ENCODE results near the gene INTS6. TPM values are rescaled to one million over a fixed set of nuclear protein-coding genes. Genes with fewer than 3 reads are reported as not detected.

Gene INTS6
- total RNA-seq, 1 donor: 40.5 TPM

DNA sequence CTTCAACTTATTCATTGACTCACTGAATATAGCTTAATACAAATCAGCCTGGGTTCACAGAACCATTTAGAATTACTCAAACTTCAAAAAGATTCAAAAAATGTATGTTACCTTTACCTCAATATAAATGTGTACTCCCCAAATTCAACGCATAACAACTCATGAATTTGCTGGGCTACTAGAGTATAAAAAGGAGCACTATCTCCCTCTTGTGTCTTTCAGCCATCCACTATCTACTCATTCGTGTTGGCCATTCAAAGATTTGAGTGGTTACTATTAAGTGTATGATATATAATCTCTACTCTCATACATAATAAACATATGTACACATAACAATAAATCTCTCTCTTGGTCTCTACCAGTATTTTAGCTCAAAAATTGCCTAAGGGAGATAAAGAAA lies 20.3 kb downstream of the INTS6 start:
- H3K4me2 ChIP-seq (ENCODE audit: insufficient read depth, low read length): no peak overlapping the region

DNA sequence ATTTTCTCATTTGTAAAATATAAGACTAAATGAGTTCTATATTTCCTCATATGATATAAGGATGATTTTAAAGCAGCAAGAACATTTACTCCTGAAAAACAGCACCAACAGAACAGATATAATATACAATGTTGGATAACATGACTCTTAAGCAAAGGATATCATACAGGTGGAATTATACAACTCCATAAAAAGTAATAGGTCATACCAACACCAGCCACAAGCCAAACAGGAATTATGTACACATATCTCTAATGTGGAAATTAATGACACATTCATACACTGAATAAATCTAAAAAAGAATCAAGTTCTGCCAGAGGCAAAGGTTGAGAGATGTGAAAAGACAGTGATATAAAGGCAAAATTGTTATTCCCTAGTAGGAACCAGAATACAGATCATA lies 25.9 kb downstream of the INTS6 start:
- no peak for DNase-seq (ENCODE audit: insufficient read length, low spot score, missing footprints)
- no peak overlapping the region for H3K4me2 ChIP-seq (ENCODE audit: insufficient read depth, low read length)

More for the DNA sequence above, 20.3 kb downstream of the INTS6 start:
- Histone ChIP-seq H3K27me3 (ENCODE audit: insufficient read depth, low read length) (no peaks in the 10 kb centered on the region), H3K79me2 (ENCODE audit: insufficient read depth, low read length) (peaks cover 41% of the 10 kb centered on the region), H3K27ac (ENCODE audit: low read depth, low read length) (no peak overlapping the region), H3K36me3 (ENCODE audit: insufficient read depth, low read length) (peaks cover 43% of the 10 kb centered on the region), H3K9me3 (ENCODE audit: low read depth, low read length) (no peaks in the 10 kb centered on the region), H3K4me3 (ENCODE audit: insufficient read depth, low read length) (no peak overlapping the region), H4K20me1 (ENCODE audit: insufficient read depth, low read length) (peaks cover 12% of the 10 kb centered on the region), H3K4me1 (ENCODE audit: insufficient read depth, low read length) (no peaks in the 10 kb centered on the region), H2AFZ (ENCODE audit: low read length) (no peak overlapping the region)
- no peak for DNase-seq (ENCODE audit: insufficient read length, low spot score, missing footprints)
- TF ChIP-seq, protein P1, sequence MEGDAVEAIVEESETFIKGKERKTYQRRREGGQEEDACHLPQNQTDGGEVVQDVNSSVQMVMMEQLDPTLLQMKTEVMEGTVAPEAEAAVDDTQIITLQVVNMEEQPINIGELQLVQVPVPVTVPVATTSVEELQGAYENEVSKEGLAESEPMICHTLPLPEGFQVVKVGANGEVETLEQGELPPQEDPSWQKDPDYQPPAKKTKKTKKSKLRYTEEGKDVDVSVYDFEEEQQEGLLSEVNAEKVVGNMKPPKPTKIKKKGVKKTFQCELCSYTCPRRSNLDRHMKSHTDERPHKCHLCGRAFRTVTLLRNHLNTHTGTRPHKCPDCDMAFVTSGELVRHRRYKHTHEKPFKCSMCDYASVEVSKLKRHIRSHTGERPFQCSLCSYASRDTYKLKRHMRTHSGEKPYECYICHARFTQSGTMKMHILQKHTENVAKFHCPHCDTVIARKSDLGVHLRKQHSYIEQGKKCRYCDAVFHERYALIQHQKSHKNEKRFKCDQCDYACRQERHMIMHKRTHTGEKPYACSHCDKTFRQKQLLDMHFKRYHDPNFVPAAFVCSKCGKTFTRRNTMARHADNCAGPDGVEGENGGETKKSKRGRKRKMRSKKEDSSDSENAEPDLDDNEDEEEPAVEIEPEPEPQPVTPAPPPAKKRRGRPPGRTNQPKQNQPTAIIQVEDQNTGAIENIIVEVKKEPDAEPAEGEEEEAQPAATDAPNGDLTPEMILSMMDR (IDR thresholded peaks at IDR 0.05; ENCODE audit: extremely low read depth, low read depth, low read length): no peak

DNA sequence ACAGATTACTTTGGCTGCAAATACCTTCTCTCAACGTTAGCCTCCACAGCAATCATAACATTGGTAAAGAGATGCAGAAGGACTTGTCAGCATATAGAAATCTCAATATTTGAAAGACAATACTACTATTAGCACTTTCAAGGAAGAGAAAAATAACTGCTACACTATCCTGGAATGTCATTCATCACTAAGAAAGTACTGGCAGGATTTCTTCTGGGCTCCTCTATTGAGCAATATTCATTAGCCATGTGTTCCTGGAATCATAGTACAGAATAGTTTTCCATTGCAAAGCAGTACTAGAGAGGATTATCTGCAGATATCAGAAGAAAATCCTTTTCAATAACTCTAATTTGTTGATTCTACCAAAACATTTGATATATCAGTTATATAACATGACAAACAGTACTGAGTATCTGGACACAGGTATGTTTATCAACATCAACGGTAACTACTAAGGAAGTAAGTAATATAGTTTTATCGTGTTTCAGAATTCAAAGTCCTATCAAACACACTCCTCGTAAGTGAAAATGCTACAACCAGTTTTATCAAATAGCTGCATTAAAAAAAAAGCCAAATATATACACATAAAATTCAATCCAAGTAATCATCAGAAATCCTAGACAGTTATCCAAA lies 27.3 kb downstream of the INTS6 start:
- DNase-seq (ENCODE audit: insufficient read length, low spot score, missing footprints): peak; percentile 38

More for the DNA sequence above, 25.9 kb downstream of the INTS6 start:
- no peak overlapping the region for H2AFZ ChIP-seq (ENCODE audit: low read length)
- no peak overlapping the region for H3K27ac ChIP-seq (ENCODE audit: low read depth, low read length)
- H4K20me1 ChIP-seq (ENCODE audit: insufficient read depth, low read length): peaks cover 41% of the 10 kb centered on the region
- TF ChIP-seq, protein P1 (IDR thresholded peaks at IDR 0.05; ENCODE audit: extremely low read depth, low read depth, low read length): no peak
- H3K79me2 ChIP-seq (ENCODE audit: insufficient read depth, low read length): peaks cover 86% of the 10 kb centered on the region
- H3K4me3 ChIP-seq (ENCODE audit: insufficient read depth, low read length): no peak overlapping the region
- H3K4me1 ChIP-seq (ENCODE audit: insufficient read depth, low read length): peaks cover 22% of the 10 kb centered on the region
- peaks cover 42% of the 10 kb centered on the region for H3K36me3 ChIP-seq (ENCODE audit: insufficient read depth, low read length)
- H3K27me3 ChIP-seq (ENCODE audit: insufficient read depth, low read length): no peaks in the 10 kb centered on the region
- H3K9me3 ChIP-seq (ENCODE audit: low read depth, low read length): no peaks in the 10 kb centered on the region

DNA sequence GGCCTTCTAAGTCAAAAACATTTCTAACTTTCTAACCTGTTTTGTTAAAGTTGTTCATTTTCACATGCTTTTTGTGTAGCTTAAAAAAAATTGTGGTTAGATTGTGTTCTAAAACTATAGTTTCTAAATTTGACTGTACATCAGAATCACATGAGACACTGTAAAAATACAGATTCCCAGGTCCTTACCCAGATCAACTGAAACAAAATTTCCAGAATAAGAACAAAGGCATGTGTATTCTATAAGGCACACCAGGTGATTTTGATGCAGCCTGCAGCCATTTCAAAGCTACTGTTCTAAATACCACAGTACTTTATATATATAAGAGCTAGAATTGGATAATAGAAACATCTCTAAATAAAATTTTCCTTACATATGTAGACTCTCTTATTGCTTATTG lies 29.1 kb downstream of the INTS6 start:
- Histone ChIP-seq H3K4me3 (ENCODE audit: insufficient read depth, low read length) (no peak overlapping the region), H3K27me3 (ENCODE audit: insufficient read depth, low read length) (no peaks in the 10 kb centered on the region), H2AFZ (ENCODE audit: low read length) (no peak overlapping the region), H3K9me3 (ENCODE audit: low read depth, low read length) (no peaks in the 10 kb centered on the region), H3K79me2 (ENCODE audit: insufficient read depth, low read length) (peaks cover 89% of the 10 kb centered on the region), H3K36me3 (ENCODE audit: insufficient read depth, low read length) (peaks cover 26% of the 10 kb centered on the region), H3K27ac (ENCODE audit: low read depth, low read length) (no peak overlapping the region), H3K4me2 (ENCODE audit: insufficient read depth, low read length) (no peak overlapping the region), H3K4me1 (ENCODE audit: insufficient read depth, low read length) (peaks cover 30% of the 10 kb centered on the region), H4K20me1 (ENCODE audit: insufficient read depth, low read length) (peaks cover 58% of the 10 kb centered on the region)
- TF ChIP-seq, protein P1 (IDR thresholded peaks at IDR 0.05; ENCODE audit: extremely low read depth, low read depth, low read length): no peak
- no peak for DNase-seq (ENCODE audit: insufficient read length, low spot score, missing footprints)

More for the DNA sequence above, 27.3 kb downstream of the INTS6 start:
- H3K27ac ChIP-seq (ENCODE audit: low read depth, low read length): no peak overlapping the region
- H3K36me3 ChIP-seq (ENCODE audit: insufficient read depth, low read length): peaks cover 38% of the 10 kb centered on the region
- no peak overlapping the region for H3K4me3 ChIP-seq (ENCODE audit: insufficient read depth, low read length)
- H3K4me2 ChIP-seq (ENCODE audit: insufficient read depth, low read length): no peak overlapping the region
- no peaks in the 10 kb centered on the region for H3K27me3 ChIP-seq (ENCODE audit: insufficient read depth, low read length)
- H3K79me2 ChIP-seq (ENCODE audit: insufficient read depth, low read length): peaks cover 89% of the 10 kb centered on the region
- no peak overlapping the region for H2AFZ ChIP-seq (ENCODE audit: low read length)
- H4K20me1 ChIP-seq (ENCODE audit: insufficient read depth, low read length): peaks cover 54% of the 10 kb centered on the region
- TF ChIP-seq, protein P1 (IDR thresholded peaks at IDR 0.05; ENCODE audit: extremely low read depth, low read depth, low read length): no peak
- H3K9me3 ChIP-seq (ENCODE audit: low read depth, low read length): no peaks in the 10 kb centered on the region
- H3K4me1 ChIP-seq (ENCODE audit: insufficient read depth, low read length): peaks cover 30% of the 10 kb centered on the region
